ENCODE measurements around the gene ADAMTS7.
A peak's percentile ranks its signal among the peaks of the same experiment; 100 is the strongest.
"Not testable (repeated sequence)": the region's sequence is repeated elsewhere in the genome, so short reads cannot be mapped to it uniquely, and the experiment has no call there.

Gene ADAMTS7

DNA sequence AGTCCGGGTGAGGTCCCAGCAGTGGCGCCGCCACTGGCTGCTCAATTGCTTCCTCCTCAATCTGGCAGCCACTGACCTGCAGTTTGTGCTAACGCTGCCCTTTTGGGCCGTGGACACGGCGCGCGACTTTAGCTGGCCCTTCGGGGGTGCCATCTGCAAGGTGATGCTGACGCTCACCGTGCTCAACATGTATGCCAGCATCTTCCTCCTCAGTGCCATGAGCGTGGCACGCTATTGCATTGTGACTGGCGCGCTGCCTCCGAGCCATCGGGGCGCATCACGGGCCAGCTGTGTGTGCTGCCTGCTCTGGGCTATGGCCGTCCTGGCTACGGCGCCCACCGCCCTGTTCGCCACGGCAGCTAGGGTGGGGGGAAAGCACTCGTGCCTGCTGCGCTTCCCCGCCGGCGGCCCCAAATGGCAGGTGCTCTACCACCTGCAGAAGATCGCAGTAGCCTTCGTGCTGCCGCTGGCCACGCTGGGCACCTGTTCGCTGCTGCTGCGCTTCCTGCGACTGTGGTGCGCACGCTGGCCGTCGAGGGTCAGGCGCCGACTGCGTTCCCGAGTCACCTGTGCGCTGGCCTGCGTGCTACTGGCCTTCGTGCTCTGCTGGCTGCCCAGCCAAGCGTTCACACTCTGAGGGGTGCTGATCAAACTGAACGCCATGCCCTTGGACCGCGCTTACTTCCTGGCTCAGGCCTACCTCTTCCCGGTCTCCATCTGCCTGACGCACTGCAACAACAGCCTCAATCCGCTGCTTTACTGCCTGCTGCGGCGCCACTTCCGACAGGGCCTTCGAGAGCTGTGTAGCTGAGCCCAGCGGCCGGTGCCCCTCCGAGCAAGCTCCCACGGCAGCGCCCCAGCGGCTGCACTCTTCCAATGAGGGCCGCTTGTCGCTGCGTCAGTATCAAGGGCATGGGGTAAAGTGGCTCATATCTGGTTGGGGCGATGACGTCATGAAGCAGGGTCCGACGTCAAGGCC lies 20.3 kb upstream of the ADAMTS7 start:
- no peak overlapping the region for H3K4me3 ChIP-seq (ENCODE audit: low read depth, low read length)
- no peak for DNase-seq (ENCODE audit: low read depth)

DNA sequence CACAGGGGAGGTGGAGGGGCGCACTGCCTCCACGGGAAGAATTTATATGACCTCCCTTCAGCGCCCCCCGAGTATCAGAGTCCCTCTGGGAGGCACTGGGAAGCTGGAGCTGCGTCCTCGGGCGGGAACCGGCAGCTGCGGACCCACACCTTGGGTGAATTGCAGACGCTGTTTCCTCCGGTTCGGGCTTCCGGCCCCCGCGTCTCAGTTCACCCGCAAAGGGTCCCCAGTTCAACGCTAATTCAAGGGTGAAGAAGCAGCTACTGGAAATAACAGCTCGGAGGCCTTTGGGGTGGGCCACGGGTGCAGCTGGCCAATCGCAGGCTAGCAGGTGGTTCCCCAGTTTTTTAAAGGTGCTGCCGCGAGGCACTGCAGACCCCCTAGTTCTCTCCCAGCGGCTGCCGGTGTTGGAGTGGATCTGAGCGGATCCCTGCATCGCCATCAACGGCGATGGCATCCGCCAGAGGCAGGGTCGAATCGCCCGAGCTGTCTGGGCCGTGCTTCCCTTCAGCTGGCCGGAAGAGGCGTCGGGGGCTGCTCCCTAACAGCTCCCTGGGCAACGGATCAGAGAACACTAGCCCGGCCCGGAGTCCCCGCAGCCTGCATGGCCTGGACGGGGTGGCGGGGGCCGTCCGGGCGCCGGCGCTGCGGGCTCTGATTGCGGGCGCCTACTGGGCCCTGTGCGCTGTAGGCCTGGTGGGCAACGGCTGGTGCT lies 19.4 kb upstream of the ADAMTS7 start:
- no peak for DNase-seq (ENCODE audit: low read depth)
- H3K4me3 ChIP-seq (ENCODE audit: low read depth, low read length), result no peak overlapping the region

DNA sequence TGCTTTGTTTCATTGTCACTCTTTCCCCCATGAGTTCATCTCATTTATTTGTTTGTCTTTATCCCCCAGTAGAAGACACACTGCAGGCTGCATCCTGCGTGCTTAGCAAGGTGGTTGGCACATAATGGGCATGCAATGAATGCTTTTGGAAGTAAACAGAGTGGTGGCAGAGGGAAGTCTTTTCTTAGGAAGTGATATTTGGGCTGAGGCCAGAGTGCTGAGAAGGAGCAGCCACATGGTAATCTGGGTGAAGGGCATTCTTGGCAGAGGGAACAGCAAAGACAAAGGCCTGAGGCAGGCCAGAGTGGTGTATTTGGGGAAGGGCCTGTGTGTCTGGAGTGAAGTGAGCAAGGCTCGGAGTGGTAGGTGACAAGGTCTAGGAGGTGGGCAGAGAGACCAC lies 17.7 kb upstream of the ADAMTS7 start:
- DNase-seq (ENCODE audit: low read depth), result no peak
- no peak overlapping the region for H3K4me3 ChIP-seq (ENCODE audit: low read depth, low read length)

GRCh38 chr15:78822514-78822913 lies 11.2 kb upstream of the ADAMTS7 start:
- no peak for DNase-seq (ENCODE audit: low read depth)
- H3K4me3 ChIP-seq (ENCODE audit: low read depth, low read length), result no peak overlapping the region

GRCh38 chr15:78811825-78812183 lies 540 bp upstream of the ADAMTS7 start:
- peak overlapping the region; percentile 63 for H3K4me3 ChIP-seq (ENCODE audit: low read depth, low read length)
- no peak for DNase-seq (ENCODE audit: low read depth)

DNA sequence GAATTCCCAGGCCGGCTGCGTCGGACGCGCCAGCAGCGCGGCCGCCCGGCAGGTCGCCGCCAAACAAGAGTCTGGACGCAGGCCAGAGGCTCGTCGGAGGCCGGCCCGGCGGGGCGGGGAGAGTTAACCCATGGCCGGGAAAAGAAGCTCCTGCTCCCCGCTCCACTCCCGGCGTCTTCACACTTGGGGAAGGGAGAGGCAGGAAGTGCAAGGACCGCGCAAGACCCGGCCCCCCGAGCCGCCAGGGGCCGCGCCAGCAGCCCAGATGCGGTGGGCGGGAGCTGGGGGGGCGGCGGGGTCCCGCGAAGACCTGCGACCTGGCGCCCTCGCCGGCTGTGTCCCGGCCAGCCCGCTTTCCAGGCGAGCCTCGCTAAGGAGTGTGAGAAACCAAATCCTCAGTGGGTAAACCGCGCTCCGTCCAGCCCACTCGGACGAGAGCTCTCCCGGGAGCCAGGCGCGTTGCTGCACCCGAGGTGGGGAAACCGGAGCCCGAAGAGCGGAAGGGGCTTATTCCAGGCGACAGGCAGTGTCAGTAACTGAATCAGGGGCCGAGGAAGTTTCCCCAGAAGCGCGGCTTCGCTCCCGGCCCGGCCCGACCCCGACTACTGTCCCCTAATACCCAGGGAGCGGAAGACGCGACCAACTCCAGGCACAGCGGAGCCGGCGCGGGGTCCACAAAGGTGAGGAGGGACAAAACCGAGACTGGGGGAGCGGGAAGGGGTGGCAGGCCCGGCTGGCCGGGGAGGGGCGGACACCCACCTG lies 721 bp downstream of the ADAMTS7 start:
- DNase-seq (ENCODE audit: low read depth), result no peak
- H3K4me3 ChIP-seq (ENCODE audit: low read depth, low read length), result peak overlapping the region; percentile 63

DNA sequence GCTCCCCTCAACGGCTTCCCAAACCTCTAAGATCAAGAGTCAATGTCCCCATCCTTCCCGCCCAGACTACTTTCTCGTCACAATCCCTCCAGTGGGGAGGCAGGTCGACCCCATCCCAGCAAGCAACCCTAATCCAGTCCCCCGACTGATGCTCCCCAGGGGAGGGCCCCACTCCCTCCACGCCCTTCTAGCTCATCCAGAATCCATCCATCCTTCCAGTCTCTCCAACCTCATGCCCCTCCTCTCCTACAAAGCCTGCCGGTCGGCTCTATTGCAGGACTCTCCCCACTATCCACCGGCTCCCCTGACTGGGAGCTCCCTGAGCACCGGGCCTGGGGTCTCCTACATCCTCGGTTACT lies 1.3 kb downstream of the ADAMTS7 start:
- no peak for DNase-seq (ENCODE audit: low read depth)
- peak overlapping the region; percentile 63 for H3K4me3 ChIP-seq (ENCODE audit: low read depth, low read length)

DNA sequence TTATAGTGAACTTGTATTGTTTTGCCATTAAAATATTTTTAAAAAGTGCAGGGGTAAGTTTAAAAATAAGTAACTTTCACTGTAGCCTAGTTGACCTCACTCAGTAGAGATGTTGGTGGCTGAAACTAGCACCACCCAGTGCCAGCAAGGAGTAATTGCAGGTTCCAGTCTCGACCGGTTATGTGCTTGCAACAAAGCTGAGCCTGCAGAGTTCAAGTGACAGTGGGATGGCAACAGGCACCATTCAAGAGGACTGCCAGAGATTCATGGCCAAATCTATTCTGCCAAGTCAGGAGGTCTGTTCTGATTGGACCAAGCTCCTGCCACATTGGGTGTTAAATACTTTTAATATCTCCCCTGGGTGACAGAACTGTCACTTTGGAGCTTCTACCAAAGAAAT lies 2.7 kb downstream of the ADAMTS7 start:
- DNase-seq (ENCODE audit: low read depth), result no peak
- H3K4me3 ChIP-seq (ENCODE audit: low read depth, low read length), result no peak overlapping the region

- no peak for DNase-seq (ENCODE audit: low read depth)
- no peak overlapping the region for H3K4me3 ChIP-seq (ENCODE audit: low read depth, low read length)
Measured at GRCh38 chr15:78807359-78807758, 3.9 kb downstream of the ADAMTS7 start.

- no peak overlapping the region for H3K4me3 ChIP-seq (ENCODE audit: low read depth, low read length)
- DNase-seq (ENCODE audit: low read depth), result no peak
Measured at GRCh38 chr15:78804391-78804792, 6.9 kb downstream of the ADAMTS7 start.

- no peak overlapping the region for H3K4me3 ChIP-seq (ENCODE audit: low read depth, low read length)
- no peak for DNase-seq (ENCODE audit: low read depth)
Measured at GRCh38 chr15:78800806-78801205, 10.5 kb downstream of the ADAMTS7 start.

GRCh38 chr15:78800189-78800588 lies 11.1 kb downstream of the ADAMTS7 start:
- no peak for DNase-seq (ENCODE audit: low read depth)
- no peak overlapping the region for H3K4me3 ChIP-seq (ENCODE audit: low read depth, low read length)

DNA sequence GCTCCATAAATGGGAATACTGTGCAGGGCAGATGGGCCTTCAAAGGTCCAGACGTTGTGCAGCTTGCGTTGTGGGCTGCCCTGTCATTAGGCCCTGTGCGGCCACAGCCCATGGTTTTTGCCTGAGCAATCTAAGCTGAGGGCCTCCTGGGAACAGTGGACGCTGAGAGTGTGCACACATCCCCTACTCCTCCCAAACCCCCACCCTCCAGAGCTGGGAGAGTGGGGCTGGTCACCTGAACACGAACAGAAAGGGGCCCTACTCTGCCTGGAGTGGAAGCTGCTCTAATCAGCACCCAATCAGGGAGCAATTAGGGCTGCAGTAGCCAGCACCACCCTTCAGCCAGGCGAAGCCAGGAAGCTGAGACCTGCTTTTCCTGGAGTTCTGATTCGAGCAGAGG lies 12.2 kb downstream of the ADAMTS7 start:
- not testable (repeated sequence) for DNase-seq (ENCODE audit: low read depth); H3K4me3 ChIP-seq (ENCODE audit: low read depth, low read length)

- peak; percentile 7 for DNase-seq (ENCODE audit: low read depth)
- H3K4me3 ChIP-seq (ENCODE audit: low read depth, low read length), result not testable (repeated sequence)
Measured at GRCh38 chr15:78798355-78798754, 12.9 kb downstream of the ADAMTS7 start.

GRCh38 chr15:78797951-78798350 lies 13.3 kb downstream of the ADAMTS7 start:
- DNase-seq (ENCODE audit: low read depth), result no peak
- no peak overlapping the region for H3K4me3 ChIP-seq (ENCODE audit: low read depth, low read length)

DNA sequence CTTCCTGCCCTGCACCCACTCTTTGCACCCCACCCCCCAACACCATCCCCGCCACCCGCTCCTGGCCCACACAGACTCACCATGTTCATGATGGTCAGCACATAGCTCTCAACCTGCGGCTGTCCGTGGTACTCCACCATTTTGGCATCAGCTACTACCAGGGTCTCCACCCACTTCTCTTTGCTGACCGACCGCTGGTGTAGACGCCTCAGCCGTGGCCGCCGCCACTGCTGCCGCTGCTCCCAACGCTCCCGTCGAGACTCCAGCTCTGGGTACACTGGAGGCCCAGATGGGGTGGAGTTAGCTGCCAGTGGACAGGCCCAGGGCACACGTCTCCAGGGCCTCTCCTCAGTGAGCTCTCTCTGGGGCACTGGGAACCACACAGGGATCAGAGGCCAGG lies 14.8 kb downstream of the ADAMTS7 start:
- no peak for DNase-seq (ENCODE audit: low read depth)

DNA sequence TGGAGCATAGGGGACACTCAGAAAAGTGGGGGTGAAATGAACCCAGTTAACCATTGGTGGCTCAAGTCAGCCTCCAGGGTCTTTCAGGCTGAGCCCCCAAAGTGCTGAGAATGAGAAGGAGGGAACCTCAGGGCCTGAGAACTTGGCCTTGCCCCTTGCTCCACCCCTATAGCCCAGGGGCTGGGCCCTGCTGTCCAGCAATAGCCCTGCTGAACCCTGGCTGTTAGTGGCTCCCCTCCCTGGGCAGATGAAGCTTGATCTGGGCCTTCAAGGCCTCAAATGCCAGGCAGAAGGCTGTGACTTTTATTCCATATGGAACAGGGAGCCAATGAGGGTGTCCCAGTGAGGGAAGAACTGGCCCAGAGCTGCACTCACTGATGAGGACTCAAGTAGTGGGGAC lies 16.2 kb downstream of the ADAMTS7 start:
- no peak for DNase-seq (ENCODE audit: low read depth)
- no peak overlapping the region for H3K4me3 ChIP-seq (ENCODE audit: low read depth, low read length)

More for the DNA sequence above, 14.8 kb downstream of the ADAMTS7 start:
- no peak overlapping the region for H3K4me3 ChIP-seq (ENCODE audit: low read depth, low read length)

- H3K4me3 ChIP-seq (ENCODE audit: low read depth, low read length); DNase-seq (ENCODE audit: low read depth): not testable (repeated sequence)
Measured at GRCh38 chr15:78794446-78794845, 16.8 kb downstream of the ADAMTS7 start.

GRCh38 chr15:78791357-78791756 lies 19.9 kb downstream of the ADAMTS7 start:
- no peak overlapping the region for H3K4me3 ChIP-seq (ENCODE audit: low read depth, low read length)
- no peak for DNase-seq (ENCODE audit: low read depth)

DNA sequence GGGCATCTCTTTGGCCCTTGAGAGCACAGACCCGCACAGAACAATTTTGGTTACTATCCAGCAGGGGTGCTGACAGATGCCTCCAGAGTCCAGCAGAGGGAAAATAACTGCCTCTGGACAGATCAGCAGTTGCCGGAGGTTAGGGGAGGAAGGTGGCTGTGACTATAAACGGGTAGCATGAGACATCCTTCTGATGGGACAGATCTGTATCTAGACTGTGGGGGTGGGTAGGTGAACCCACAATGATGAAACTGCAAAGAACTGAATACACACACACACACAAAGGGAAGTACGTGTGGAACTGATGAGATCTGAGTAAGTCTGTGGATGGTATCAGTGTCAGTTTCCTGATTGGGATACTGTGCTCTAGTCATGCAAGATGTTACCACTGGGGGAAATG lies 21.2 kb downstream of the ADAMTS7 start:
- no peak overlapping the region for H3K4me3 ChIP-seq (ENCODE audit: low read depth, low read length)
- DNase-seq (ENCODE audit: low read depth), result no peak

All from skeletal muscle cell (primary cell).